Esophagus muscularis mucosa (tissue), 3 donors: ENCODE data around the gene F9.

Source experiments
- POLR2A ChIP-seq: fragments of 450-650 bp; IDR thresholded peaks from one replicate; pipeline ENCODE4 v1.6.1; 2017; ENCODE audit warnings: antibody characterized with exemption, moderate library complexity, mild to moderate bottlenecking, low read depth
- POLR2AphosphoS5 ChIP-seq, 2 donors: sonication (generic); formaldehyde crosslinking; IDR thresholded peaks; one replicate each; pipeline ENCODE4 v1.6.1; 2017; ENCODE audit warnings: antibody characterized with exemption in 2 of 2
- TF ChIP-seq, protein P1 (sequence below), 3 experiments: fragments of 200-600 bp in 2 of 3; fragments of 450-650 bp in 1 of 3; sonication (generic) in 2 of 3; IDR thresholded peaks; one replicate each; pipeline ENCODE4 v1.5.1; 2017 to 2019; ENCODE audit warnings: antibody characterized with exemption in 3 of 3, mild to moderate bottlenecking in 2 of 3, moderate library complexity in 1 of 3

- TF ChIP-seq, protein P1, sequence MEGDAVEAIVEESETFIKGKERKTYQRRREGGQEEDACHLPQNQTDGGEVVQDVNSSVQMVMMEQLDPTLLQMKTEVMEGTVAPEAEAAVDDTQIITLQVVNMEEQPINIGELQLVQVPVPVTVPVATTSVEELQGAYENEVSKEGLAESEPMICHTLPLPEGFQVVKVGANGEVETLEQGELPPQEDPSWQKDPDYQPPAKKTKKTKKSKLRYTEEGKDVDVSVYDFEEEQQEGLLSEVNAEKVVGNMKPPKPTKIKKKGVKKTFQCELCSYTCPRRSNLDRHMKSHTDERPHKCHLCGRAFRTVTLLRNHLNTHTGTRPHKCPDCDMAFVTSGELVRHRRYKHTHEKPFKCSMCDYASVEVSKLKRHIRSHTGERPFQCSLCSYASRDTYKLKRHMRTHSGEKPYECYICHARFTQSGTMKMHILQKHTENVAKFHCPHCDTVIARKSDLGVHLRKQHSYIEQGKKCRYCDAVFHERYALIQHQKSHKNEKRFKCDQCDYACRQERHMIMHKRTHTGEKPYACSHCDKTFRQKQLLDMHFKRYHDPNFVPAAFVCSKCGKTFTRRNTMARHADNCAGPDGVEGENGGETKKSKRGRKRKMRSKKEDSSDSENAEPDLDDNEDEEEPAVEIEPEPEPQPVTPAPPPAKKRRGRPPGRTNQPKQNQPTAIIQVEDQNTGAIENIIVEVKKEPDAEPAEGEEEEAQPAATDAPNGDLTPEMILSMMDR (IDR thresholded peaks at IDR 0.05), result no peak
- no peak for TF ChIP-seq POLR2AphosphoS5 (IDR thresholded peaks at IDR 0.05)
- TF ChIP-seq POLR2A, result no peak
Observed at GRCh38 chrX:139585613-139586012, 55.1 kb downstream of the F9 start.
